Astrocyte of the hippocampus (primary cell): ENCODE results near the gene DCTN2.

ENCODE experiments used
- DNase-seq: peaks from one replicate; pipeline ENCODE4 v3.0.0; 2011; ENCODE audit warnings: low read depth, low spot score

Gene DCTN2

DNA sequence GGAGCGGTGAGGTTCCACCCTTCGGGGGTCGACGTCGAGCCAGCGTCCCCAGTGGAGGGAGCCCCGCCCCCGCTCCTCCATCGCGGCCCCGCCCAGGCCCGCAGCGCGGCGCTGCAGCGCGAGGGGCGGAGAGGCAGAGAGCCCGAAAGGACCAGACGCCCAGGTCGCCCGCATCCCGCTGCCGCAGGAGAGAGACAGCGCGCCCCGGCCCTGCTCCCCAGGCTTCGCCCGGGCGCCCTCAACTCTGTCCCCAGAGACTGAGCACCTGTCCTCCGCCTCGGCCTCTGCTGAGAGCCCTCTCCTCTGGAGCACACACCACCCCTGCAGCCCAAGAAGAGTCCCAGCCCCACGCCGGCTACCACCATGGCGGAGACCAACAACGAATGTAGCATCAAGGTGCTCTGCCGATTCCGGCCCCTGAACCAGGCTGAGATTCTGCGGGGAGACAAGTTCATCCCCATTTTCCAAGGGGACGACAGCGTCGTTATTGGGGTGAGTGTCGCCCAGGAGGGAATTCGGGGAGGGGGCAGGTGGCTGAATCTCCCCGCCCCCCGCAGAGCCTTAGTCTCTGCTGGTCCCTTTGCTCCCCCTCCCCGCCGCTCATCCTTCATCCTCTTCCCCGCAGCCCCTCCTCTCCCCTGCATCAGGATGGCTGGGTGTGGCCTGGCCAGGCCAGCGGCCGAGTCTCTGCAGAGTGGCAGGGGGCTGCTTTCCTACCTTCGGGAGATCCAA, 3.1 kb upstream of the DCTN2 start, which contains the start of gene KIF5A:
KIF5A (plus strand) TSS at position 136 of the 732 bp plus-strand sequence; CDS start at position 364, 228 bp downstream.
- peak; percentile 62 for DNase-seq

DNA sequence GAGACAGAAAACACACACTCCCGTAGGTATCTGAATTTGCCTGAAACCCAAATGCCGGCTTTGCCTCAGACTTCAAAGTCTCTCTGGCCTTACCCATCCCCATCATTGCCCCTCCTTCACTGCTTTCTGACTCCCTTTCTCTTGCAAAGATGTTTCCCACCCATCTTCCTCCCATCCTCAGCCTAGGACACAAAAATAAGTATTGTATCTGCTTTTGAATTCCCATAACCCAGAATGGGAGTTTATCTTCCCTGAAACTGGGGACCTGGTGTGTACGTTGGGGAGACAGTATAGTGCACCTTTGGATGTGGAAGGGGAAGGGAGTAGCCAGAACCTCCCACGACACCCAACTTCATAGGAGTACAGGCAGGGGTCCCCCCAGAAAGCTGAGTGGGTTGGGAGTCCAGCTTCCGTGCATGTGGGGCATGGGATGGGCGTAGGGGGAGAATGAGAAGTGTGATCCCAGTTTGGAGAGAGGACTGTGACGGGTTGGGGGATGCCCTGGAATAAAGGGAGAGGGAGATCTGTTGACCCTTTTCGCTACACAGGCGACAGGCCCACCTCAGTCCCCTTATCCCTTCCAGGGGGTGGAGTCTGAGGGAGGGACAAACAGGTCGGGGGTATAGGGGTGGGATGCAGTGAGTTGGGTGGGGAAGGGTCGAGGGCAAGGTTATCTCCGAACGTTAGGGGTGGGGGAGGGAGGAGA, 2.4 kb upstream of the DCTN2 start:
- no peak for DNase-seq

DNA sequence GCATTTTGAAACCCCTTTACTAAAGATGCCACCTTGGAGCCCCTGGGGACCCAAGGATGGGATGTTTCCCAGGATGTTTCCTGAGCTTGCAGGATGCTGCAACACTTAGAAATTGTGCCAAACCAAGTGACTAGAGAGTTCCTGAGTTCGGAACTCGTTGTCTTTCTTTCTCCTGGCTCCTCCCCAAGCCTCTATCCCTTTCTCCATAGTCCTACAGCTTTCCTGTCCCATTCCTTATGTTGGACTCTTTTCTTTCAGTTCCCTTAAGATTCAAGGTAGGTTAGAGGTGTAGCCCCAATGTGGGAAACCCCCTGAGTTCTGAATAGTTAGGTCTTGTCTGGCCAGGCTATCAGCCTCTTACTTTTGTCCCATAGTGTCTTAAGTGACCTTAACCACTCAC, 1.5 kb upstream of the DCTN2 start:
- no peak for DNase-seq

DNA sequence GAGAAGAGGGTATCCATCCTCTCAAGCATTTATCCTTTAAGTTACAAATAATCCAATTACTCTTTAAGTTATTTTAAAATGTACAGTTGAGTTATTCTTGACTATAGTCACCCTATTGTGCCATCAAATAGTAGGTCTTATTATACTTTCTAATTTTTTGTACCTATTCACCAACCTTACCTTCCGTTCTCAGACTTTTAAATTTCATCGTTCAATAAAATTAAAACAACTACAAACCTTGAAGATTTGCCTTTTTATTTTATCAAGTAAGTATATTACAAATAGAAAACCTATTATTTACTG, 972 bp upstream of the DCTN2 start:
- DNase-seq = no peak

DNA sequence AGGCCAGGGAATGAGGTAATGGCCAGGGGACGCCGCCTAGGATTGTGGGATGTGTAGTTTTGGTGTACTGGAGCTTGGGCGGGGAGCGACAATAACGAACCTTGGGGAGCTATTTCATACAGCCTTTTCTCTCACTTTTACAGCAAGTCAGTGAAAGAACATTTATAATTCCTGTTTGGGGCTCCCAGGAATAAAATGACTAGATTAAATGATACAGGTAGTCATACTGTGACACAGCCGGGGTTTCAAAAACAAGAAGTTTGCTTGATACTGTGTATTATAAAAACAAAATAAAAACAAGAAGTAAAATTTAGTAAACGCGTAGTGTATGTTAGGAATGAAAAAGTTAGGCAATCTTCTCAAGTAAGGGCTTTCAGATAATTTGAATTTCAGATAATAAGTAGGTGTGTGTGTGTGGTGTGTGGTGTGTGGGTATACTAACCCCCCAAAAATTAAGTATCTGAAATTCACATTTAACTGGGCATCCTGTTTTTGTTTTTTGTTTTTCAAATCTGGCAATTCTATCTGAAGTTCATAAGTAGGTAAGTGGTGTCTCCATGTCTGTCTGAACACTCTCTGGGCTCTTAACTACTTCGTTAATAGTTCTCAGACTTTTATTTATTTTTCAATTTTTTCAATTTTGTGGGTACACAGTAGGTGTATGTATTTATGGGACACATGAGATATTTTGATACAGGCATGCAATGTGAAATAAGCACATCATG, 458 bp upstream of the DCTN2 start:
- no peak for DNase-seq

DNA sequence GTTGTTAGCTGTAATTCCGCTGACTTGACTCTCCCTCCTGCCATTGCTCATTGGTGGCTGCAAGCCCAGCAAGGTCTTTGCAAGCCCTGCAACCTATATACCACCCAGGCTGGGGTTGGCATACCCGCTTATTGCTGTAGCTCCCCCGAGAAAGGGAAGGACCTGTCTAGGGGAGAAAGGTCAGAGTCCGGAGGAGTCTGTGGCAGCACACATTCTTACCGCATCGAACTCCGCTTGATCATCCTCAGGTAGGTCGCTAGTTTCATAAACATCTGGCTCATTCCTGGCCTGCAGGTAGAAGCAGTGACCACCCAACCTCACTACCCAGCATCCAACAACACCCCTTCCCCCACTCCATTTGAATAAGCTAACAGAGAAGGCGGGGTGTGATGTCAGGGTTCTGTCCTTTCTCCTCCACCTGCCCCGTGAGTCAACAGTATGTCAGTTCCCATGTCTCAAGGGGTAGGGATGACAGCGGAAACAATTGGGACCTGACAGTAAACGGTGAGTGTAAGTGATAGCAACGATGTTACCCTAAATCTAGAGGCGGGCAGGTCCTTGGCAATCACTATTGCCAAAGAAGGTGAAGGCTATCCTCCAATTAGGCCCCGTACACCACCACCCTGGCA, 1.1 kb downstream of the DCTN2 start:
- DNase-seq = no peak

DNA sequence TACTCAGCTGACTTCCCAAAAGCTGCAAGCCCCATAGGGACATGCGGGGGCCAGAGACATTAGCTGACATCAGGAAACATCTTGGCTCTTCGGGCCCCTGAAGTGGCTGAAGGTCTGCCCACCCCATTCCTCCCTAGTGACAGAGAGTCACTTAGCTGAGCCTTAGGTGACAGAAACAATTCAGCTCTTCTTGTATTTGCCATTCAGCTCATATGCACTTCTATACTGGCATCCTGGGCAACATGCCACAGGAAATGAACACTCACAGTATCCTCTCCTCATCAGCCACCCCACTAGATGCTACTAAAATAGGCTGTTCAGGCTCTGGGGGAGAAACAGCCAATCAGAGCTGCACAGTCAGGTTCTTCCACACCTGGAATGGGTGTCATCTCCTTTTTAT, 3.4 kb downstream of the DCTN2 start:
- no peak for DNase-seq

- no peak for DNase-seq
Measured at GRCh38 chr12:57541717-57542116, 5.3 kb downstream of the DCTN2 start.

DNA sequence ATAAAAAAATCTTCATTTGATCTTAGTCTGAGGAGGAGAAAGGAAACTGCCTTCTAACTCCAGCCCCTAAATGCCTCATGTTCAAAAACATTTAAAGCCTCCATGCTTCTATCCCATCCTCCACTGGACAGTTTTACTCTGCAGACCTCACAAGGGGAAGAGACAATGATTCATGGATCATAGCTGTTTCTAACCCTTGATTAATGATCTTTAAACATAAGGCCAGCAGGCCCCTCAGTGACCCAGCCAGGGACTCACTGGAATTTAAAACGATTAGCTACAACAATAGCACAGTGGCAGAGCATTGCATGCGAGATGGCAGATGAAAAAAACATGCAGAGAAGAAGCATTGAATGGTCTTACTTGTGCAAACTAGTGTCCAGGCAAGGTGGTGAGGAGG, 6.0 kb downstream of the DCTN2 start:
- DNase-seq = no peak

DNA sequence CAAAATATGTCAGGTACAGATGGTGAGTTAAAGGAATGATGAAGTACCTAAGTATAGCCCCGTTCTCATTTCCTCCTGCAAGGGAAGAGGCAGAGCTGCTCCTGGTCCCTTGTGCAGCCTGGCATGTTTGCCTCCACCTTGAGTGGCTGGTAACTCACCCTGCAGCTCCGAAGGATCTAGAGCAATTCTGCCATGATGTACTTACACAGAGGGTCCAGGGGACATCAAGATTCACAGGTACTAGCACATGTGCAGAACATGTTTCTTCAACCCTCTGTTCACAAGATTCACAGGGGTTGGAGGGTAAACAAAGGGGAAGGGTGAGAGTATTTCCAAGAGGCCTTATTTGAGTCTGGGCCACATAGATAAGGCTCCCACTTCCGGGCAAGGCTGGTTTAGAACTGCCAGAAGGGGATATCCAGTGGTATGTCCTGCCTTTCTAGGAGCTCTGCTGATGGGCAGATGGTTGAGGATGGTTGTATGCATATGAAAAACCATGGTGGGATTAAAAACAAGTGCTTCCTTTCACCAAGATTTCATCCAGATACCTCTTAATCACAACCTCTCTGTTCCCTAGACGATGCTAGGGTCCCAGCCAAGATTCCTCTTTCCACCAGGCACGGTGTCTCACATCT, 7.7 kb downstream of the DCTN2 start:
- no peak for DNase-seq

DNA sequence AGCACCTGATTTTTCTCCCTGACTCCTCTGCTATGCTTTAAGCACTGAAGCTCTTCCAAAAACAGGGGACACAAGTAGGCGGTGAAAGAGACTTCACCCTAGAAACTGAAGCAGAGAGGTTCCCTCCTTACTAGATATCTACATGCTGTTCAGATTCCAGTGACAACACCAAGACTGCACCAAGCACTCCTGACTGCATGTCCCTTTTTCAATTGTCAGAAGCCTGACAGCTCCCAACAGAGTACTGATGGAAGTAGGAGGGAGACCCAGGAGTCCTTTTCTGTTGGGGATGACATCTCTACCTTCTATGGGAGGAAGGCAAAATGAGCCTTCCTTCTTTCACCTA, 10.4 kb downstream of the DCTN2 start:
- DNase-seq = no peak

DNA sequence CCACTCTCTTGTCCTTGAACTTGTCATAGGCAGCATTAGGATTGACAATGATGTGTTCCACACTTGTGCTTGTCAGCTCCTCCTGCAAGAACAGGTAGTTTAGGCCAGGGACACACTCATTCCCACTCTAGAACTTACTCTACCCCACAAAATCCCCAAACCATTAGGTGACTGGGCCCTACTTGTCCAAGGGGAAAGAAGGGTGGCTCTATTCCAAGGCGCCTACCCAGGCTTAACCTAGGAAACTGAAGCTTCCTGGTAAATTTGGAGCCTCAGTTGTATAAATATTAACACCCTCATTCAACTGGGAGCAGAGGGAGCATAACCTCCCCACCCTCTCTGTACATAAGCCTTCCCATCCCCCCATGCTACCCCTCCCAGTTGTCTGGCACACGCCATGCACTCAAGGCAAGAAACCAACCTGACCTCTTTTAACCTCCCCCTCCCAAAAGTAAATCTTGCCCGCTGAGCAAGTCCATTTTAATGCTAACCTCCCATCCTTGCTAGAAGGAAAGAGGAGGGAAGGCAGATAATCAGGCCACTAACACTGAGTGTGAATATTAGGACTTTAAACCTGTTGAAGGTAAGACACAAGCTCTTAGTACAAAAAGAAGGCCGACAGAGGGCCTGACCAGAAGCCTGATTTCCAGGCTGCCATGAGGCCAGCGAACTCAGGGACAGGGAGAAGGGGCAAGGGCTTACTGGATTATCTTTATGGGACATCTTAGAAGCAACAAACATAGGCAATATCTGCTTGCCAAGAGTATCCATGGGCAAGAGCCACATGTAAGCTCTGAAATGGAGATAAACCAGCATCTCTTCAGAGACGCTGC, 11.0 kb downstream of the DCTN2 start:
- DNase-seq = no peak

GRCh38 chr12:57534991-57535543, 11.9 kb downstream of the DCTN2 start:
- DNase-seq = no peak

- no peak for DNase-seq
Measured at GRCh38 chr12:57534250-57534649, 12.7 kb downstream of the DCTN2 start.

- no peak for DNase-seq
Measured at GRCh38 chr12:57533108-57533507, 13.9 kb downstream of the DCTN2 start.

DNA sequence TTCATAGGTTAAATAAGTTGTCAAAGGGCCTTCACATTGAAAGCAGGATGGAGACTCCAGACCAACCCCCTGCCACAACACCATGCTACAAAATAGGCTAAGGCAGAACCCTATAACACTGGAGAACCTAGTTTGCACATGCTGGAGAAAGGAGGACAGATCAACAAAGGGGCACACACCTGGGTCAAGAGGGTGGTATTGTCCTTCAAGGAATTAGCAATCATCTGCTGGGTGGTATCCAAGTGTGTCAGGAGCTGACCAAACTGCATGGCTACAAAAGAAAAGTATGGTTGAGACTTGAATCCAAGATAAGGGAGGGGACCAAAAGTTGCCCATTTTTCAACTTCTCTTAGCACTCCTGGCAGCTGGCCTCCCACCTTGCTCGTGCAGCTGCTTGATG, 15.2 kb downstream of the DCTN2 start:
- DNase-seq = no peak

DNA sequence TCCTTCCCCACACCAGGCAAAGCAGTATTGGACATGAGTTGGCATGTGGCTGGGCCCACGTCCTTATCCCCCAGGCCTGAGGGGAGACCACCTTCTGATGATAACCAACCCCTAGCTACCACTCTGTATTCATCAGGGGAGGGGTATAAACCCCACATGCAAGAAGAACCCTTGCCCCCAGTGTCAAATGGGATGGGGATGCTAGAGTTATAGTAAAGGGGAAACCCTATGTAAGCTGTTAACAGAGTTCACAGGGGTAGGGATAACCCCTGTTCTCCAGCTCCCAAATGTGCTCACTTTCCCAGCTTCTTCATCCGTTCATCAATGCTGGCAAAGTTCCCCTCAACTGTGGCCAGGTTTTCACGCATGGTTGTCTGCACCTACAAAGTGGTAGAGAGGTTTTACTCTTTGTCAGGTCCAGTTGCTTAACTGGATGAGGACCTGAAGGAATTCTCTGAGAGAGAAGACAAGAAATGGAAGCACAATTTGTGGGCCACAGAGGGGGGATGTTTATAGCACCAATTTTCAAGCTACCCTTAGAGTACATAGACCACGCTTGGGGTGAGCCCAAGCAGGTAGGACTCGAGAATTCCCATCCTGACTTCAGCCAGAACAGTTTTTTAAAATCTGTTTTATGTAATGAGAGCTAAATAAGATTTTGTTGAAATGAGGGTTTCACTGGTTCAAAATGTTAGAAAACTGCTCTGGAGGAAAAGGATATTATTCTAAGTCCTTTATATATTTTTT, 16.4 kb downstream of the DCTN2 start:
- no peak for DNase-seq

DNA sequence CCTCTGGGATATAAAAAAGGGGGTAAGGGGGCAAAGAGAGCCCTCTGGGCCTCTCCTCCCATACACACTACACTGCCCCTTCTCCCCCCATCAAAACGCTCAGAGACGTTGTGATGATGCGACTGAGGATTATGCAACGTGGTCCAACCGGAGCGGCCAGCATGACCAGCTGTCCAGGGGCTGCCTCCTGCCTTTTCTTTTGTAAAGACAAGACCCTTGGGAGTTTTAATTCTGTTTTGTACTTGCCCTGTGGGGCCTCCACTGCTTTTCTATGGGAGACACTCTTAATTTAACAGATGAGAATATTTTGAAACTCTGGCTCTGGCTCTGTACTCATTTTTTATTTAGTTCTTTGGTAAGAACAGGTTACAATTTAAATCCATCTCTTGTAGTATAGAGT, 17.2 kb downstream of the DCTN2 start:
- no peak for DNase-seq

- no peak for DNase-seq
Measured at GRCh38 chr12:57528831-57529555, 18.0 kb downstream of the DCTN2 start.
